K562 (cell line): Measurements from ENCODE around the gene ERC2. TPM values are rescaled to one million over a fixed set of nuclear protein-coding genes. Genes with fewer than 3 reads are reported as not detected.

ENCODE experiments used
- ATAC-seq: fragments of 200-7000 bp; cut with Tn5 transposase; 3 replicates; pipeline ENCODE4 v1.9.1; 2020; ENCODE audit warnings: moderate library complexity
- BruUV-seq: library from RNA; stranded (reverse); fragments of 400-500 nt; replicated peaks from 2 replicates; lab custom pipeline; 2021; lab: Mats Ljungman, UMichigan
- CTCF ChIA-PET: fragments of 300-600 bp; formaldehyde crosslinking; extraction: SDS; loops from one replicate; lab custom pipeline; 2021; ENCODE audit warnings: low intra/inter-chr PET ratio; lab: Yijun Ruan, JAX
- POLR2A ChIA-PET: fragments of 300-600, 350-650 bp; sonication (Branson Sonifier 250); formaldehyde crosslinking; extraction: SDS; loops from one replicate; lab custom pipeline; 2021; ENCODE audit warnings: antibody characterized with exemption, inconsistent platforms; lab: Yijun Ruan, JAX
- DNase-seq, 4 experiments: peaks; one replicate each; pipeline versions ENCODE4 v3.0.0 to v3.0.0-alpha.2; 2011 to 2018; ENCODE audit warnings: low spot score in 3 of 4, mixed read lengths in 3 of 4; ENCODE audit errors: extremely low read depth in 1 of 4
- FAIRE-seq: peaks from 2 replicates; lab custom pipeline; 2011; peaks lifted over from hg19 to GRCh38; lab: Jason Lieb, UNC
- H2AFZ ChIP-seq: 2 replicates; pipeline ENCODE4 v1.6.0; 2011; ENCODE audit warnings: low read depth, low read length, control low read depth, inconsistent platforms
- H3K27ac ChIP-seq: fragments of 200-600 bp; 3 replicates; pipeline ENCODE4 v1.8.0; 2011; ENCODE audit warnings: low read depth, mild to moderate bottlenecking, control low read depth, inconsistent platforms, low read length, moderate library complexity, mixed read lengths; ENCODE audit errors: extremely low read depth
- H3K27me3 ChIP-seq, 2 experiments: fragments of 300-600 bp in 1 of 2; 2 replicates in 1 of 2; 3 replicates in 1 of 2; pipeline versions ENCODE4 v1.6.0 to v1.8.0; 2011; ENCODE audit warnings: inconsistent platforms in 2 of 2, low read length in 2 of 2, mild to moderate bottlenecking in 1 of 2, mixed read lengths in 1 of 2, moderate library complexity in 1 of 2; ENCODE audit not compliant: control insufficient read depth in 2 of 2, insufficient read depth in 2 of 2
- H3K36me3 ChIP-seq: fragments of 300-600 bp; 3 replicates; pipeline ENCODE4 v1.8.0; 2011; ENCODE audit warnings: mild to moderate bottlenecking, low read length, inconsistent platforms; ENCODE audit not compliant: control insufficient read depth, insufficient read depth
- H3K4me1 ChIP-seq, 2 experiments: fragments of 200-600 bp in 1 of 2; replicated peaks in 1 of 2; 2 replicates in 1 of 2; 3 replicates in 1 of 2; pipeline versions ENCODE4 v1.5.1 to v1.8.0; 2011; ENCODE audit warnings: inconsistent platforms in 2 of 2, low read length in 2 of 2, mild to moderate bottlenecking in 1 of 2, mixed read lengths in 1 of 2, moderate library complexity in 1 of 2; ENCODE audit not compliant: control insufficient read depth in 2 of 2, insufficient read depth in 2 of 2
- H3K4me2 ChIP-seq: 2 replicates; pipeline ENCODE4 v1.6.1; 2011; ENCODE audit warnings: low read length, control low read depth, inconsistent platforms, mixed read lengths; ENCODE audit not compliant: insufficient read depth
- H3K4me3 ChIP-seq: fragments of 200-600 bp; sonication (generic), shearing (Covaris generic); 2 replicates; pipeline ENCODE4 v1.5.1; 2016; ENCODE audit warnings: control low read depth, inconsistent platforms
- H3K79me2 ChIP-seq: fragments of 200-600 bp; 3 replicates; pipeline ENCODE4 v1.8.0; 2011; ENCODE audit warnings: low read length, inconsistent platforms; ENCODE audit not compliant: control insufficient read depth, insufficient read depth
- H3K9ac ChIP-seq, 2 experiments: 2 replicates each; pipeline versions ENCODE4 v1.6.0 to v1.6.1; 2011; ENCODE audit warnings: low read depth in 2 of 2, low read length in 2 of 2, control low read depth in 1 of 2, inconsistent platforms in 1 of 2, mild to moderate bottlenecking in 1 of 2, mixed read lengths in 1 of 2; ENCODE audit not compliant: insufficient read depth in 1 of 2
- H3K9me1 ChIP-seq: one replicate; pipeline ENCODE4 v1.6.0; 2011; ENCODE audit warnings: inconsistent platforms, mild to moderate bottlenecking, low read length, moderate library complexity; ENCODE audit not compliant: control insufficient read depth, insufficient read depth
- H3K9me3 ChIP-seq: replicated peaks from 2 replicates; pipeline ENCODE4 v1.5.1; 2011; ENCODE audit warnings: low read depth, low read length, inconsistent platforms; ENCODE audit not compliant: control insufficient read depth, insufficient read depth
- H4K20me1 ChIP-seq: replicated peaks from 2 replicates; pipeline ENCODE4 v1.6.1; 2011; ENCODE audit warnings: low read length, inconsistent platforms, mixed read lengths; ENCODE audit not compliant: control insufficient read depth, insufficient read depth
- ADNP ChIP-seq: fragments of 200-800 bp; sonication (Bioruptor generic); IDR thresholded peaks from 2 replicates; pipeline ENCODE4 v1.6.1; 2016; ENCODE audit warnings: missing genetic modification characterization, missing compliant biosample characterization
- ASH1L ChIP-seq: fragments of 450-650 bp; IDR thresholded peaks from 2 replicates; pipeline ENCODE4 v1.6.1; 2018; ENCODE audit warnings: borderline replicate concordance, mild to moderate bottlenecking, low read depth; ENCODE audit not compliant: partially characterized antibody
- CXXC5 ChIP-seq: fragments of 250-450 bp; sonication (Bioruptor Pico); IDR thresholded peaks from 2 replicates; pipeline ENCODE4 v1.8.0; 2022; ENCODE audit warnings: inconsistent platforms, mild to moderate bottlenecking, moderate library complexity
- ELF2 ChIP-seq: fragments of 250-450 bp; sonication (Bioruptor Pico); IDR thresholded peaks from 2 replicates; pipeline ENCODE4 v1.5.0; 2021; ENCODE audit warnings: mild to moderate bottlenecking
- GABPA ChIP-seq: fragments of 200-800 bp; sonication (Bioruptor generic); conservative IDR thresholded peaks from 2 replicates; pipeline ENCODE4 v1.6.1; 2016; ENCODE audit warnings: low read depth, missing genetic modification characterization, missing compliant biosample characterization
- LARP7 ChIP-seq: fragments of 450-650 bp; IDR thresholded peaks from 2 replicates; pipeline ENCODE4 v1.6.1; 2016
- MYNN ChIP-seq, 2 experiments: sonication (generic); formaldehyde crosslinking in 1 of 2; IDR thresholded peaks; 2 replicates each; pipeline versions ENCODE4 v1.5.0 to v1.6.1; 2016 to 2020; ENCODE audit warnings: antibody characterized with exemption in 1 of 2, missing genetic modification reagents in 1 of 2
- NCOA4 ChIP-seq: fragments of 450-650 bp; IDR thresholded peaks from 2 replicates; pipeline ENCODE4 v1.6.1; 2018; ENCODE audit warnings: mild to moderate bottlenecking; ENCODE audit not compliant: partially characterized antibody
- NR2C2 ChIP-seq, 2 experiments: fragments of 200-800 bp in 1 of 2; sonication (Bioruptor generic) in 1 of 2; sonication (generic) in 1 of 2; formaldehyde crosslinking in 1 of 2; IDR thresholded peaks; 2 replicates each; pipeline versions ENCODE4 v1.6.1 to v1.8.0; 2016 to 2022; ENCODE audit warnings: mild to moderate bottlenecking in 1 of 2, missing compliant biosample characterization in 1 of 2, missing genetic modification characterization in 1 of 2, missing genetic modification reagents in 1 of 2
- RB1 ChIP-seq: fragments of 450-650 bp; IDR thresholded peaks from 2 replicates; pipeline ENCODE4 v1.6.1; 2017; ENCODE audit warnings: low read depth, mild to moderate bottlenecking
- RNF219 ChIP-seq: fragments of 250-450 bp; sonication (Bioruptor Pico); IDR thresholded peaks from 2 replicates; pipeline ENCODE4 v1.5.0; 2022; ENCODE audit warnings: mild to moderate bottlenecking
- TEAD2 ChIP-seq: fragments of 450-650 bp; IDR thresholded peaks from 2 replicates; pipeline ENCODE4 v1.6.1; 2016; ENCODE audit warnings: missing genetic modification characterization, control low read depth, missing compliant biosample characterization
- ZBTB1 ChIP-seq: sonication (generic); formaldehyde crosslinking; IDR thresholded peaks from 2 replicates; pipeline ENCODE4 v1.8.1; 2023; ENCODE audit warnings: missing genetic modification reagents, low read depth, mild to moderate bottlenecking, borderline replicate concordance
- ZBTB49 ChIP-seq: sonication (generic); formaldehyde crosslinking; IDR thresholded peaks from 2 replicates; pipeline ENCODE4 v1.8.0; 2022; ENCODE audit warnings: missing genetic modification reagents, mild to moderate bottlenecking, borderline replicate concordance
- WGBS: fragments of 100-300 bp; shearing (Covaris generic); methylation state at CpG from one replicate; pipeline ENCODE4 v1.1.6; 2016; ENCODE audit warnings: low coverage, mixed read lengths; ENCODE audit not compliant: insufficient coverage; ENCODE audit errors: missing lambda C conversion rate; 5-methylcytosine and 5-hydroxymethylcytosine counted together
- in situ Hi-C: fragments of 300-500 bp; cut with MboI; formaldehyde crosslinking; loops from 4 replicates; pipeline ENCODE4 v1.15.0; 2018; ENCODE audit warnings: inconsistent platforms, mixed read lengths
- intact Hi-C: fragments of 100-400 bp; cut with micrococcal nuclease; formaldehyde crosslinking; loops from 2 replicates; pipeline ENCODE4 v1.14.2; 2022
- polyA plus RNA-seq, 8 experiments: library from polyadenylated mRNA; depleted of rRNA in 4 of 8; stranded (reverse) in 5 of 8; unstranded in 3 of 8; fragments of >200 nt; fragmentation: Nextera tagmentation in 2 of 8; fragmentation: Illumina TruSeq in 1 of 8; extraction: Ambion mirVana in 2 of 8; extraction: Trizol in 1 of 8; gene quantifications; 2 replicates each; pipeline versions ENCODE4 v1.2.1 to v1.2.3, GENCODE V29; 2011 to 2014; ENCODE audit warnings: inconsistent platforms in 1 of 8, missing spikeins in 1 of 8
- total RNA-seq, 7 experiments: library from RNA; depleted of rRNA in 6 of 7; stranded (reverse); fragments of >200 nt in 6 of 7; fragmentation: Illumina TruSeq in 2 of 7; extraction: Trizol in 2 of 7; gene quantifications; 2 replicates each; pipeline versions ENCODE4 v1.2.1 to v1.2.3, GENCODE V29; 2011 to 2021; ENCODE audit warnings: low replicate concordance in 1 of 7
- TF ChIP-seq, protein P1 (sequence below): sonication (generic); formaldehyde crosslinking; IDR thresholded peaks from 2 replicates; pipeline ENCODE4 v1.8.0; 2022; ENCODE audit warnings: missing genetic modification reagents, mild to moderate bottlenecking, moderate library complexity, borderline replicate concordance

Gene ERC2
- total and polyA plus RNA-seq, 9 of the 15 experiments (the other 6 are each of a cell fraction or from before 2014, with no cell fraction given) = 0.04 to 0.18 (median 0.07) TPM; not detected in 2

DNA sequence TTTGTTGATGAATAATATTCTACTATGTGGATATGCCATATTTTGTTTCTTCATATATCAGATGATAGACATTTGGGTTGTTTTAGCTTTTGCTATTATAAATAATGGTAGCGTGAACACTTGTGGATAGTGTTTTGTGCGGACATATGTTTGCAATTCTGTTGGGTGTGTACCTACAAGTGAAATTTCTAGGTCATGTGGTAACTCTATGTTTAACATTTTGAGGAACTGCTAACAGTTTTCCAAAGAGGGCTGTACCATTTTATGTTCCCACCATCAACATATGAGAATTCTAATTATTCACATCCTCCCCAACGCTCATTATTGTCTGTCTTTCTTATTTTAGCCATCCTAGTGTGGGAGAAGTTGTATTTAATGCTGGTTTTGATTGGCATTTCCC lies 303.8 kb downstream of the ERC2 start:
- FAIRE-seq (no peak), DNase-seq (no peak), ATAC-seq (no peak)
- H3K27me3 ChIP-seq = no peaks in the 10 kb centered on the region
- 0% methylated on average over 3 of the region's 3 CpGs for WGBS
- no peaks in the 10 kb centered on the region for H3K9me3 ChIP-seq
- no peaks in the 10 kb centered on the region for H3K4me1 ChIP-seq
- CTCF ChIA-PET = no interaction called here
- H3K27ac ChIP-seq = no peak overlapping the region
- no peak overlapping the region for H3K4me3 ChIP-seq
- in situ Hi-C loops = no loop called here
- H3K4me2 ChIP-seq = no peak overlapping the region
- no TSS peak for BruUV-seq
- no peaks in the 10 kb centered on the region for H3K36me3 ChIP-seq
- intact Hi-C loops = no loop called here
- H3K79me2 ChIP-seq = no peaks in the 10 kb centered on the region
- no peak overlapping the region for H2AFZ ChIP-seq
- H4K20me1 ChIP-seq = no peaks in the 10 kb centered on the region
- TF ChIP-seq ASH1L = no peak
- no peak for TF ChIP-seq ZBTB49
- TF ChIP-seq CXXC5 (CRISPR knock-in tag) = no peak
- TF ChIP-seq RB1 = no peak
- no peak for TF ChIP-seq TEAD2 (tag)
- no peak for TF ChIP-seq LARP7
- TF ChIP-seq, protein P1, sequence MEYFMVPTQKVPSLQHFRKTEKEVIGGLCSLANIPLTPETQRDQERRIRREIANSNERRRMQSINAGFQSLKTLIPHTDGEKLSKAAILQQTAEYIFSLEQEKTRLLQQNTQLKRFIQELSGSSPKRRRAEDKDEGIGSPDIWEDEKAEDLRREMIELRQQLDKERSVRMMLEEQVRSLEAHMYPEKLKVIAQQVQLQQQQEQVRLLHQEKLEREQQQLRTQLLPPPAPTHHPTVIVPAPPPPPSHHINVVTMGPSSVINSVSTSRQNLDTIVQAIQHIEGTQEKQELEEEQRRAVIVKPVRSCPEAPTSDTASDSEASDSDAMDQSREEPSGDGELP (CRISPR knock-in tag) = no peak
- TF ChIP-seq NR2C2 (CRISPR knock-in tag; IDR thresholded peaks at IDR 0.05) = no peak
- TF ChIP-seq NR2C2 (tag; IDR thresholded peaks at IDR 0.05) = no peak
- no peak for TF ChIP-seq MYNN (IDR thresholded peaks at IDR 0.05)
- TF ChIP-seq MYNN (CRISPR knock-in tag; IDR thresholded peaks at IDR 0.05) = no peak
- TF ChIP-seq NCOA4 = no peak
- no peak for TF ChIP-seq ADNP (tag)
- TF ChIP-seq GABPA (tag) = no peak
- TF ChIP-seq ZBTB1 (CRISPR knock-in tag) = no peak
- TF ChIP-seq RNF219 = no peak
- no peak for TF ChIP-seq ELF2 (CRISPR knock-in tag)
- no peak overlapping the region for H3K9ac ChIP-seq
- no peaks in the 10 kb centered on the region for H3K9me1 ChIP-seq
- POLR2A ChIA-PET = interaction anchor here (0.6 kb wide), 1 partner anchor 1152 kb away, joined by 3 read pairs; no protein-coding TSS in a partner anchor
